Tibial nerve (tissue), 4 donors: ENCODE measurements around the gene TMEM120B. TPM values are rescaled to one million over a fixed set of nuclear protein-coding genes. Genes with fewer than 3 reads are reported as not detected.
A peak's percentile ranks its signal among the peaks of the same experiment; 100 is the strongest.
"Not testable (repeated sequence)": the region's sequence is repeated elsewhere in the genome, so short reads cannot be mapped to it uniquely, and the experiment has no call there.

Experiments used
- DNase-seq, 2 donors: peaks; one replicate each; pipeline ENCODE4 v3.0.0-alpha.2; 2019; ENCODE audit warnings: low spot score in 2 of 2
- H3K27ac ChIP-seq, 4 donors: fragments of 200-600 bp; sonication (generic) in 3 of 4; one replicate each; pipeline ENCODE4 v1.5.1; 2017 to 2019; ENCODE audit warnings: mild to moderate bottlenecking in 1 of 4
- H3K27me3 ChIP-seq, 2 donors: fragments of 200-600 bp; sonication (generic) in 1 of 2; one replicate each; pipeline versions ENCODE4 v1.5.1 to v1.6.0; 2017 to 2019
- H3K36me3 ChIP-seq, 3 donors: fragments of 200-600 bp; sonication (generic); one replicate each; pipeline ENCODE4 v1.5.1; 2018 to 2019
- H3K4me1 ChIP-seq, 4 donors: fragments of 200-600 bp; sonication (generic) in 3 of 4; one replicate each; pipeline ENCODE4 v1.5.1; 2017 to 2019
- H3K4me3 ChIP-seq, 4 donors: fragments of 200-600 bp; sonication (generic) in 3 of 4; one replicate each; pipeline ENCODE4 v1.5.1; 2017 to 2019; ENCODE audit warnings: mild to moderate bottlenecking in 1 of 4, moderate library complexity in 1 of 4
- H3K9me3 ChIP-seq, 4 donors: fragments of 200-600 bp; sonication (generic) in 3 of 4; one replicate each; pipeline ENCODE4 v1.5.1; 2017 to 2019
- CTCF ChIP-seq, 5 experiments: fragments of 200-600 bp in 3 of 5; fragments of 450-650 bp in 2 of 5; sonication (generic) in 3 of 5; IDR thresholded peaks; one replicate each; pipeline ENCODE4 v1.5.1; 2016 to 2019; ENCODE audit warnings: antibody characterized with exemption in 5 of 5, mild to moderate bottlenecking in 3 of 5, moderate library complexity in 2 of 5
- EP300 ChIP-seq, 2 donors: sonication (generic); formaldehyde crosslinking; IDR thresholded peaks; one replicate each; pipeline ENCODE4 v1.6.1; 2017; ENCODE audit warnings: antibody characterized with exemption in 2 of 2, mild to moderate bottlenecking in 1 of 2
- POLR2A ChIP-seq, 2 donors: fragments of 450-650 bp; IDR thresholded peaks; one replicate each; pipeline ENCODE4 v1.6.1; 2017; ENCODE audit warnings: antibody characterized with exemption in 2 of 2, mild to moderate bottlenecking in 2 of 2, moderate library complexity in 2 of 2
- WGBS, 2 donors: methylation state at CpG; one replicate each; pipeline ENCODE4 v1.1.5; 2018; 5-methylcytosine and 5-hydroxymethylcytosine counted together
- total RNA-seq, 4 donors: library from RNA; depleted of rRNA; stranded (reverse); fragments of >200 nt; gene quantifications; one replicate each; pipeline ENCODE4 v1.1.0, GENCODE V29; 2016

The TMEM120B gene
- total RNA-seq, 4 donors from 2014 or later = 10.1 to 13.9 (median 11.5) TPM

DNA sequence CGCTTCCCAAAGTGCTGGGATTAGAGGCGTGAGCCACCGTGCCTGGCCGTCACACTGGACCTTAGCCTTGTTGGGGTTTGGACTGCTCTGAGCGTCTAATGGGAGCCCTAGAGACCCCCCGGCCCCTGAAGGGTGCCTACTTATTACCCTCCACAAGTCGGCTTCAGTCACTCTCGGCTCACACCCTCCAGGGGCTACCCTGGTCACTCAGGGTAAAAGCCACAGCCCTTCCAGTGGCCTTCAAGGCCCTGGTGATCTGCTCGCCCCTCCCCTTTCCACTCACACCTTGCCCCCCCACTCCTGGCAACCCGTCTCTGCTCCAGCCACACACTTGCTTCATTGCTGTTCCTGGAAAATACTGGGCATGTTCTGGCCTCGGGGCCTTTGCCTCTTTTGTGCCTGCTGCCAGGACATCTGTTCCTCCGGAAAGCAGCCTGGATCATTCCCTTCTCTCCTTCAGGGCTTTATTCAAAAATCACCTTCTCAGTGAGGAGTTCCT lies 39.5 kb upstream of the TMEM120B start:
- Histone ChIP-seq H3K4me3 (peak overlapping the region in 2 of 4 donors; percentile 50 to 58), H3K36me3 (no peaks in the 10 kb centered on the region), H3K4me1 (peaks cover 0 to 20% (median 9%) of the 10 kb centered on the region in 4 donors), H3K9me3 (no peaks in the 10 kb centered on the region), H3K27ac (peak overlapping the region in 3 of 4 donors; percentile 13 to 52 (median 41)), H3K27me3 (no peaks in the 10 kb centered on the region)
- no peak for DNase-seq
- TF ChIP-seq POLR2A (IDR thresholded peaks at IDR 0.05) = no peak
- no peak for TF ChIP-seq CTCF (IDR thresholded peaks at IDR 0.05)
- TF ChIP-seq EP300 (IDR thresholded peaks at IDR 0.05) = no peak
- 53 to 59% methylated on average over 12 of the region's 12 CpGs for WGBS, 2 donors

- Histone ChIP-seq H3K36me3 (no peaks in the 10 kb centered on the region), H3K9me3 (no peaks in the 10 kb centered on the region), H3K4me1 (peaks cover 0 to 20% (median 9%) of the 10 kb centered on the region in 4 donors), H3K4me3 (no peak overlapping the region), H3K27me3 (no peaks in the 10 kb centered on the region), H3K27ac (no peak overlapping the region)
- no peak for DNase-seq
- WGBS, 2 donors = 89 to 92% methylated on average over 5 of the region's 5 CpGs
- TF ChIP-seq EP300 (IDR thresholded peaks at IDR 0.05) = no peak
- no peak for TF ChIP-seq CTCF (IDR thresholded peaks at IDR 0.05)
- TF ChIP-seq POLR2A (IDR thresholded peaks at IDR 0.05) = no peak
Measured at GRCh38 chr12:121676190-121676589, 36.4 kb upstream of the TMEM120B start.

GRCh38 chr12:121678305-121678704 lies 34.2 kb upstream of the TMEM120B start:
- Histone ChIP-seq H3K36me3 (no peaks in the 10 kb centered on the region), H3K9me3 (no peaks in the 10 kb centered on the region), H3K4me1 (peaks cover 0 to 6% (median 0%) of the 10 kb centered on the region in 4 donors), H3K4me3 (no peak overlapping the region), H3K27ac (no peak overlapping the region), H3K27me3 (no peaks in the 10 kb centered on the region)
- no peak for DNase-seq
- no peak for TF ChIP-seq POLR2A (IDR thresholded peaks at IDR 0.05)
- no peak for TF ChIP-seq EP300 (IDR thresholded peaks at IDR 0.05)
- TF ChIP-seq CTCF (IDR thresholded peaks at IDR 0.05) = no peak
- WGBS, 2 donors = 76 to 79% methylated on average over 3 of the region's 3 CpGs

- no peak for DNase-seq
- Histone ChIP-seq H3K27me3 (no peaks in the 10 kb centered on the region), H3K36me3 (no peaks in the 10 kb centered on the region), H3K27ac (no peak overlapping the region), H3K4me3 (no peak overlapping the region), H3K4me1 (peaks cover 0 to 4% (median 0%) of the 10 kb centered on the region in 4 donors), H3K9me3 (no peaks in the 10 kb centered on the region)
- TF ChIP-seq POLR2A (IDR thresholded peaks at IDR 0.05) = no peak
- no peak for TF ChIP-seq EP300 (IDR thresholded peaks at IDR 0.05)
- no peak for TF ChIP-seq CTCF (IDR thresholded peaks at IDR 0.05)
- WGBS, 2 donors = 64 to 65% methylated on average over 9 of the region's 9 CpGs
Measured at GRCh38 chr12:121678716-121679300, 33.7 kb upstream of the TMEM120B start.

GRCh38 chr12:121679661-121680197 lies 32.8 kb upstream of the TMEM120B start:
- not testable (repeated sequence) for H3K4me3 ChIP-seq, H3K36me3 ChIP-seq, H3K9me3 ChIP-seq, H3K4me1 ChIP-seq, DNase-seq, H3K27me3 ChIP-seq, H3K27ac ChIP-seq
- WGBS, 2 donors = 63 to 64% methylated on average over 13 of the region's 13 CpGs
